Heart left ventricle (tissue), 16 donors: ENCODE measurements around the gene LMF2. TPM values are rescaled to one million over a fixed set of nuclear protein-coding genes. Genes with fewer than 3 reads are reported as not detected.

ENCODE experiments used
- ATAC-seq, 4 donors: fragments of 200-7000 bp; cut with Tn5 transposase; one replicate each; pipeline ENCODE4 v1.9.1; 2020 to 2022; ENCODE audit warnings: moderate library complexity in 4 of 4, mild to moderate bottlenecking in 3 of 4, moderate number of reproducible peaks in 1 of 4
- DNase-seq, 5 donors: peaks; one replicate each; pipeline ENCODE4 v3.0.0-alpha.2; 2020
- H3K27ac ChIP-seq, 12 donors: fragments of 200-600 bp; sonication (generic) in 4 of 12; one replicate each; pipeline versions ENCODE4 v1.5.0 to v1.8.0; 2016 to 2022; ENCODE audit warnings: mild to moderate bottlenecking in 2 of 12
- H3K27me3 ChIP-seq, 9 donors: fragments of 200-600 bp; sonication (generic) in 2 of 9; one replicate each; pipeline versions ENCODE4 v1.5.1 to v1.8.0; 2016 to 2022; ENCODE audit warnings: mild to moderate bottlenecking in 3 of 9
- H3K36me3 ChIP-seq, 9 donors: fragments of 200-600 bp; sonication (generic) in 2 of 9; one replicate each; pipeline versions ENCODE4 v1.5.0 to v1.8.0; 2018 to 2022; ENCODE audit warnings: mild to moderate bottlenecking in 2 of 9
- H3K4me1 ChIP-seq, 12 donors: fragments of 200-600 bp; sonication (generic) in 4 of 12; one replicate each; pipeline versions ENCODE4 v1.5.0 to v1.8.0; 2016 to 2022; ENCODE audit warnings: mild to moderate bottlenecking in 3 of 12
- H3K4me3 ChIP-seq, 12 donors: fragments of 200-600 bp; sonication (generic) in 4 of 12; one replicate each; pipeline versions ENCODE4 v1.5.0 to v1.8.0; 2017 to 2022; ENCODE audit warnings: mild to moderate bottlenecking in 9 of 12, moderate library complexity in 4 of 12
- H3K9me3 ChIP-seq, 12 donors: fragments of 200-600 bp; sonication (generic) in 4 of 12; one replicate each; pipeline versions ENCODE4 v1.5.0 to v1.8.0; 2016 to 2022; ENCODE audit warnings: mild to moderate bottlenecking in 1 of 12
- CTCF ChIP-seq, 12 donors: fragments of 200-600 bp; sonication (generic) in 4 of 12; IDR thresholded peaks; one replicate each; pipeline versions ENCODE4 v1.5.0 to v1.8.0; 2018 to 2022; ENCODE audit warnings: antibody characterized with exemption in 12 of 12, mild to moderate bottlenecking in 5 of 12
- POLR2A ChIP-seq, 2 donors: fragments of 450-650 bp; IDR thresholded peaks; one replicate each; pipeline ENCODE4 v1.6.1; 2017; ENCODE audit warnings: antibody characterized with exemption in 2 of 2, mild to moderate bottlenecking in 2 of 2, moderate library complexity in 2 of 2
- whole genome bisulfite sequencing, 4 donors: extraction: QIAGEN DNeasy Blood & Tissue Kit in 2 of 4; methylation state at CpG; one replicate each; pipeline versions ENCODE4 v1.1.5 to v1.1.7; 2013 to 2018; 5-methylcytosine and 5-hydroxymethylcytosine counted together
- intact Hi-C, 10 donors: fragments of 100-400 bp; cut with DNase I; formaldehyde crosslinking; loops; one replicate each; pipeline versions ENCODE4 v1.11.1 to v1.14.2; 2022
- long read RNA-seq, 3 donors: library from polyadenylated mRNA; unstranded; transcript quantifications; one replicate each; pipeline ENCODE4 v2.0.0, GENCODE V29; 2020 to 2021
- polyA plus RNA-seq, 2 donors: library from polyadenylated mRNA; stranded (reverse); fragments of 200-250 nt; gene quantifications; one replicate each; pipeline ENCODE4 v1.2.3, GENCODE V29; 2013
- total RNA-seq, 9 donors: library from RNA; depleted of rRNA in 2 of 9; stranded (reverse); fragments of >200 nt in 2 of 9; fragmentation: NEBNext Ultra II Directional in 3 of 9; extraction: Animal tissue kit (Norgen Biotek cat#: 25700) in 3 of 9; gene quantifications; one replicate each; pipeline versions ENCODE4 v1.1.0 to v1.2.4, GENCODE V29; 2016 to 2023
- donor health status: ischemic (EF 13 %, LVEDD 7.1; RV severe dilation, severe dysfunction).
- donor health status: healthy with polysubstance abuse.
- donor health status: DM: no; HTN: yes; CAD: no.
- donor health status: DM: no; HTN: no; CAD: no.
- donor health status: ischemic (EF 25% LVEDD 6.9; RV normal size, moderate dysfunction).
- donor health status: ischemic (EF 25% LVEDD 5.7; RV mildly dilated, moderate dysfunction).
- donor health status: healthy.
- donor health status: DM: yes; HTN: yes; CAD: no.
- donor health status: ischemic (EF 35%, LVEDD 5.7; RV mildly dilated, moderate dysfunction).
- donor health status: nonischemic (EF 11% LVEDD 7.7; RV severe dilation, severe dysfunction).
- donor health status: DM: yes; HTN: yes; CAD: no.
- donor health status: PGD.
- donor health status: ischemic (EF 29% LVEDD 5.4; RV normal size, mild dysfunction).
- donor health status: nonischemic (EF 23%, LVEDD 6.1; RV moderate dilation, normal function).

LMF2 gene, protein sequence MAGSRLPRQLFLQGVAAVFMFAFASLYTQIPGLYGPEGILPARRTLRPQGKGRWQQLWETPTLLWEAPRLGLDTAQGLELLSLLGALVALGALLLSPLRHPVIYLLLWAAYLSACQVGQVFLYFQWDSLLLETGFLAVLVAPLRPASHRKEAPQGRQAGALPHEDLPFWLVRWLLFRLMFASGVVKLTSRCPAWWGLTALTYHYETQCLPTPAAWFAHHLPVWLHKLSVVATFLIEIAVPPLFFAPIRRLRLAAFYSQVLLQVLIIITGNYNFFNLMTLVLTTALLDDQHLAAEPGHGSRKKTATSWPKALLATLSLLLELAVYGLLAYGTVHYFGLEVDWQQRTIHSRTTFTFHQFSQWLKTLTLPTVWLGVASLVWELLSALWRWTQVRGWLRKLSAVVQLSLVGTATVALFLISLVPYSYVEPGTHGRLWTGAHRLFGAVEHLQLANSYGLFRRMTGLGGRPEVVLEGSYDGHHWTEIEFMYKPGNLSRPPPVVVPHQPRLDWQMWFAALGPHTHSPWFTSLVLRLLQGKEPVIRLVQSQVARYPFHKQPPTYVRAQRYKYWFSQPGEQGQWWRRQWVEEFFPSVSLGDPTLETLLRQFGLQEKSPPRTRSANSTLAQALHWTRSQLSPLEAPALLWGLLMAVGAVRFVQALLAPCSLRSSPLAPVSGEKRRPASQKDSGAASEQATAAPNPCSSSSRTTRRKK
- total RNA-seq, result 10 to 100 TPM; 20.9 to 46.5 (median 32.1) TPM
- 10 to 100 TPM; 22.6 to 34.8 TPM for polyA plus RNA-seq
- long read RNA-seq, donor 1, transcript LMF2-202 (14 exons, 2,582 nt), result major isoform, 20 of 47 reads
- long read RNA-seq, donor 1, partial matches to known transcripts, result 16 of 47 reads
- long read RNA-seq, donor 1, other reads (novel, unspliced or antisense), result 11 of 47 reads
- long read RNA-seq, donor 2, transcript LMF2-202 (14 exons, 2,582 nt), result major isoform, 108 of 217 reads
- long read RNA-seq, donor 2, partial matches to known transcripts, result 90 of 217 reads
- long read RNA-seq, donor 2, other reads (novel, unspliced or antisense), result 19 of 217 reads
- long read RNA-seq, donor 3, transcript LMF2-202 (14 exons, 2,582 nt), result major isoform, 23 of 61 reads
- long read RNA-seq, donor 3, partial matches to known transcripts, result 21 of 61 reads
- long read RNA-seq, donor 3, other reads (novel, unspliced or antisense), result 16 of 61 reads

DNA sequence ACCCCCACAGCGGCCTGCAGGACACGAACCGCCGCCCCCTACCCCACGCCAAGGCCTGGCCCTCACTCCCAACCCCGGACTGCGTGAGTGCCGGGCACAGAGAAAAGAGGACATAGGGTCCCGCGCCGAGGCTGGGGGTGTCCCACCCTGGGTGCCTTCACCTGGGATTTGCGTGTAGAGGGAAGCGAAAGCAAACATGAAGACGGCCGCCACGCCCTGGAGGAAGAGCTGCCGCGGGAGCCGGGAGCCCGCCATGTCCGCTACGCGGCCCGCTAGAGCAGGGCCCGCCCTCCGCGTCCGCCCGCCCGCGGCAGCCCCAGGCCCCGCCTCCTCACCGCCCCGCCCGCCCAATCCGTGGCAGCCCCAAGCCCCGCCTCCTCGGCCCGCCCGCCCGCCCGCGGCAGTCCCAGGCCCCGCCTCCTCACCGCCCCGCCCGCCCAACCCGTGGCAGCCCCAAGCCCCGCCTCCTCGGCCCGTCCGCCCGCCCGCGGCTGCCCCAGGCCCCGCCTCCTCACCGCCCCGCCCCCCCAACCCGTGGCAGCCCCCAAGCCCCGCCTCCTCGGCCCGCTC lies at the start of gene LMF2:
Gene LMF2 (minus strand): TSS at position 282 of the 570 bp plus-strand sequence. CDS start 27 bp downstream, at position 255.
- Histone ChIP-seq H3K27ac (peak within 1 kb of the TSS; percentile 86 to 98 (median 93)), H3K4me1 (peaks cover 8 to 31% (median 23%) of the 10 kb centered on the region in 12 donors), H3K9me3 (no peaks in the 10 kb centered on the region), H3K27me3 (no peaks in the 10 kb centered on the region), H3K36me3 (peaks cover 0 to 45% (median 35%) of the 10 kb centered on the region in 9 donors), H3K4me3 (peak within 1 kb of the TSS; percentile 80 to 100 (median 96))
- 0 to 1% (median 1%) methylated on average over 11 to 61 of the region's 62 CpGs for WGBS, 4 donors
- ATAC-seq, result peak; percentile 71 to 85 (median 84)
- DNase-seq, result peak; percentile 91 to 95 (median 93)
- TF ChIP-seq POLR2A (IDR thresholded peaks at IDR 0.05) (peak in 1 of 2 donors; percentile 65), CTCF (IDR thresholded peaks at IDR 0.05) (peak in 2 of 12 donors; percentile 15 to 20)
- intact Hi-C loops, result loop anchor here in 4 of 10 donors (2.0 to 10.0 kb wide), 5 partner anchors 33 to 263 kb away; partner anchors contain the start of genes HDAC10 (in 2 of the 4), CHKB (in 1 of the 4), SBF1 (in 1 of the 4) and SYCE3 (in 1 of the 4)

GRCh38 chr22:50556703-50557102 lies 49.2 kb upstream of the LMF2 start:
- H3K4me3 ChIP-seq, result no peak overlapping the region
- DNase-seq (no peak), ATAC-seq (no peak)
- no peaks in the 10 kb centered on the region for H3K4me1 ChIP-seq
- 79 to 83% (median 82%) methylated on average over 5 of the region's 5 CpGs for WGBS, 4 donors
- H3K36me3 ChIP-seq, result no peaks in the 10 kb centered on the region
- H3K27me3 ChIP-seq, result peaks cover 0 to 5% (median 0%) of the 10 kb centered on the region in 9 donors
- H3K9me3 ChIP-seq, result no peaks in the 10 kb centered on the region
- intact Hi-C loops, result no loop called here
- TF ChIP-seq CTCF (IDR thresholded peaks at IDR 0.05), result no peak
- no peak overlapping the region for H3K27ac ChIP-seq

DNA sequence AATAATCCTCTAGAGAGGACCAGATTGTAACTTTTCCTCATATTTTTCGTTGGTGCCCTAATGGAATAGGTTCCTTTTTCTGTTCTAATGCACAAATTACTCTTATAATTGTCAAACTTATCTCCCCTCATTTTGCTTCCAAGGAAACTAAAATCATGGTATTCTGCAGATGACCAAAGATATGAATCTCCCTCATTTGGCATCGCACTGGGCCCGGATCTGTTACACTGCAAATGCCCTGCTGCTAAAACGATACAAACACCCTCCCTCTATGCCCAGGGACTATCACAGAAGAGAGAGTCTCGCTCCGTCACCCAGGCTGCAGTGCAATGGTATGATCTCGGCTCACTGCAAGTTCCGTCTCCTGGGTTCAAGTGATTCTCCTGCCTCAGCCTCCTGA lies 45.8 kb upstream of the LMF2 start:
- Histone ChIP-seq H3K36me3 (no peaks in the 10 kb centered on the region), H3K4me3 (no peak overlapping the region), H3K4me1 (peaks cover 0 to 16% (median 6%) of the 10 kb centered on the region in 12 donors), H3K9me3 (no peaks in the 10 kb centered on the region), H3K27ac (no peak overlapping the region), H3K27me3 (peaks cover 11 to 37% (median 18%) of the 10 kb centered on the region in 9 donors)
- no peak for DNase-seq
- TF ChIP-seq POLR2A (IDR thresholded peaks at IDR 0.05) (no peak), CTCF (IDR thresholded peaks at IDR 0.05) (no peak)
- no peak for ATAC-seq
- intact Hi-C loops, result no loop called here
- 82 to 91% (median 83%) methylated on average over 8 of the region's 8 CpGs for WGBS, 4 donors
